Muscle layer of duodenum (tissue), 2 donors: Measurements from ENCODE around the gene ADAM22.

ENCODE experiments used
- H3K27ac ChIP-seq: one replicate; pipeline ENCODE4 v1.7.0; 2013; ENCODE audit warnings: mild to moderate bottlenecking, low read length
- H3K27me3 ChIP-seq: one replicate; pipeline ENCODE4 v1.7.0; 2013; ENCODE audit warnings: low read depth, mild to moderate bottlenecking, control low read depth, low read length
- H3K36me3 ChIP-seq, 2 donors: one replicate each; pipeline ENCODE4 v1.7.0; 2013; ENCODE audit warnings: low read length in 2 of 2, control low read depth in 1 of 2, mild to moderate bottlenecking in 1 of 2; ENCODE audit not compliant: insufficient read depth in 2 of 2, control insufficient read depth in 1 of 2
- H3K4me1 ChIP-seq, 2 donors: one replicate each; pipeline ENCODE4 v1.7.0; 2013; ENCODE audit warnings: low read length in 2 of 2, mild to moderate bottlenecking in 2 of 2, control low read depth in 1 of 2, moderate library complexity in 1 of 2; ENCODE audit not compliant: insufficient read depth in 2 of 2, control insufficient read depth in 1 of 2
- H3K4me3 ChIP-seq, 2 donors: one replicate each; pipeline ENCODE4 v1.7.0; 2013; ENCODE audit warnings: low read length in 2 of 2, low read depth in 1 of 2, mild to moderate bottlenecking in 1 of 2
- H3K9me3 ChIP-seq, 2 donors: one replicate each; pipeline ENCODE4 v1.7.0; 2013; ENCODE audit warnings: low read length in 2 of 2, control low read depth in 1 of 2, mild to moderate bottlenecking in 1 of 2; ENCODE audit not compliant: control insufficient read depth in 1 of 2
- donor health status: healthy.

ADAM22 gene

GRCh38 chr7:88012086-88012485 lies 78.0 kb downstream of the ADAM22 start:
- Histone ChIP-seq H3K9me3 (no peaks in the 10 kb centered on the region), H3K4me1 (no peaks in the 10 kb centered on the region), H3K27me3 (no peaks in the 10 kb centered on the region), H3K27ac (no peak overlapping the region), H3K4me3 (no peak overlapping the region), H3K36me3 (no peaks in the 10 kb centered on the region)

GRCh38 chr7:88013981-88014380 lies 79.9 kb downstream of the ADAM22 start:
- no peaks in the 10 kb centered on the region for H3K36me3 ChIP-seq
- H3K27me3 ChIP-seq = no peaks in the 10 kb centered on the region
- no peaks in the 10 kb centered on the region for H3K4me1 ChIP-seq
- H3K27ac ChIP-seq = no peak overlapping the region
- no peaks in the 10 kb centered on the region for H3K9me3 ChIP-seq
- no peak overlapping the region for H3K4me3 ChIP-seq

- no peaks in the 10 kb centered on the region for H3K27me3 ChIP-seq
- no peak overlapping the region for H3K27ac ChIP-seq
- H3K9me3 ChIP-seq = no peaks in the 10 kb centered on the region
- no peaks in the 10 kb centered on the region for H3K4me1 ChIP-seq
- no peaks in the 10 kb centered on the region for H3K36me3 ChIP-seq
- H3K4me3 ChIP-seq = no peak overlapping the region
Observed at GRCh38 chr7:88014581-88014980, 80.5 kb downstream of the ADAM22 start.

GRCh38 chr7:88015309-88015708 lies 81.3 kb downstream of the ADAM22 start:
- no peaks in the 10 kb centered on the region for H3K4me1 ChIP-seq
- no peaks in the 10 kb centered on the region for H3K36me3 ChIP-seq
- no peak overlapping the region for H3K27ac ChIP-seq
- no peaks in the 10 kb centered on the region for H3K9me3 ChIP-seq
- H3K27me3 ChIP-seq = no peaks in the 10 kb centered on the region
- no peak overlapping the region for H3K4me3 ChIP-seq

GRCh38 chr7:88018501-88018900 lies 84.5 kb downstream of the ADAM22 start:
- no peaks in the 10 kb centered on the region for H3K9me3 ChIP-seq
- no peaks in the 10 kb centered on the region for H3K36me3 ChIP-seq
- H3K4me1 ChIP-seq = no peaks in the 10 kb centered on the region
- no peaks in the 10 kb centered on the region for H3K27me3 ChIP-seq
- no peak overlapping the region for H3K4me3 ChIP-seq
- H3K27ac ChIP-seq = no peak overlapping the region

GRCh38 chr7:88020953-88021665 lies 87.1 kb downstream of the ADAM22 start:
- Histone ChIP-seq H3K4me3 (no peak overlapping the region), H3K36me3 (no peaks in the 10 kb centered on the region), H3K9me3 (peaks cover 0 to 6% of the 10 kb centered on the region in 2 donors), H3K27me3 (no peaks in the 10 kb centered on the region), H3K4me1 (no peaks in the 10 kb centered on the region), H3K27ac (no peak overlapping the region)

- Histone ChIP-seq H3K4me1 (no peaks in the 10 kb centered on the region), H3K4me3 (no peak overlapping the region), H3K27me3 (no peaks in the 10 kb centered on the region), H3K9me3 (peaks cover 0 to 26% of the 10 kb centered on the region in 2 donors), H3K36me3 (no peaks in the 10 kb centered on the region), H3K27ac (no peak overlapping the region)
Observed at GRCh38 chr7:88027724-88028123, 93.7 kb downstream of the ADAM22 start.

GRCh38 chr7:88034083-88034695 lies 100.1 kb downstream of the ADAM22 start:
- Histone ChIP-seq H3K4me1 (no peaks in the 10 kb centered on the region), H3K27ac (no peak overlapping the region), H3K27me3 (no peaks in the 10 kb centered on the region), H3K36me3 (no peaks in the 10 kb centered on the region), H3K4me3 (no peak overlapping the region), H3K9me3 (peaks cover 0 to 17% of the 10 kb centered on the region in 2 donors)

- Histone ChIP-seq H3K4me3 (no peak overlapping the region), H3K27ac (no peak overlapping the region), H3K9me3 (peaks cover 0 to under 1% of the 10 kb centered on the region in 2 donors), H3K4me1 (no peaks in the 10 kb centered on the region), H3K27me3 (no peaks in the 10 kb centered on the region), H3K36me3 (no peaks in the 10 kb centered on the region)
Observed at GRCh38 chr7:88037050-88037449, 103.0 kb downstream of the ADAM22 start.

- H3K27ac ChIP-seq = no peak overlapping the region
- H3K9me3 ChIP-seq = no peaks in the 10 kb centered on the region
- no peaks in the 10 kb centered on the region for H3K27me3 ChIP-seq
- no peak overlapping the region for H3K4me3 ChIP-seq
- no peaks in the 10 kb centered on the region for H3K4me1 ChIP-seq
- H3K36me3 ChIP-seq = no peaks in the 10 kb centered on the region
Observed at GRCh38 chr7:88040694-88041093, 106.6 kb downstream of the ADAM22 start.

GRCh38 chr7:88041583-88041982 lies 107.5 kb downstream of the ADAM22 start:
- H3K27me3 ChIP-seq = no peaks in the 10 kb centered on the region
- H3K36me3 ChIP-seq = no peaks in the 10 kb centered on the region
- H3K9me3 ChIP-seq = no peaks in the 10 kb centered on the region
- no peak overlapping the region for H3K4me3 ChIP-seq
- no peaks in the 10 kb centered on the region for H3K4me1 ChIP-seq
- no peak overlapping the region for H3K27ac ChIP-seq

- H3K27ac ChIP-seq = no peak overlapping the region
- no peaks in the 10 kb centered on the region for H3K36me3 ChIP-seq
- no peaks in the 10 kb centered on the region for H3K9me3 ChIP-seq
- H3K4me3 ChIP-seq = no peak overlapping the region
- no peaks in the 10 kb centered on the region for H3K27me3 ChIP-seq
- H3K4me1 ChIP-seq = no peaks in the 10 kb centered on the region
Observed at GRCh38 chr7:88042157-88042556, 108.1 kb downstream of the ADAM22 start.
